Measurements from ENCODE around the gene IMPA2. TPM values are rescaled to one million over a fixed set of nuclear protein-coding genes. Genes with fewer than 3 reads are reported as not detected.
A peak's percentile ranks its signal among the peaks of the same experiment; 100 is the strongest.

The IMPA2 gene
- total and polyA plus RNA-seq, 2 of the 8 experiments (the other 6 are each of a cell fraction or from before 2014, with no cell fraction given), result 102 to 140 TPM

GRCh38 chr18:11983592-11983991 lies 2.3 kb downstream of the IMPA2 start:
- Histone ChIP-seq H3K27me3 (replicated peaks in 1 of 4; ENCODE audit: control insufficient read depth in 3 of 4, extremely low read depth in 1 of 4, insufficient read depth in 3 of 4, low read length in 3 of 4) (no peaks in the 10 kb centered on the region), H3K23ac (ENCODE audit: insufficient read length) (no peak overlapping the region), H2BK120ac (replicated peaks; ENCODE audit: low read depth, low read length) (no peak overlapping the region), H3K23me2 (ENCODE audit: low read depth, low read length) (peaks cover 9% of the 10 kb centered on the region), H2AK5ac (ENCODE audit: low read depth, low read length) (peak overlapping the region; percentile 3; the same call in 1 of the 2 replicates), H3K4me2 (ENCODE audit: insufficient read depth in 1 of 2, low read depth in 2 of 2, low read length in 2 of 2) (peak overlapping the region; percentile 82 to 94), H2BK15ac (ENCODE audit: low read length) (no peak overlapping the region), H3K4ac (replicated peaks; ENCODE audit: insufficient read length, low read depth, low read length) (no peak overlapping the region), H4K5ac (ENCODE audit: insufficient read length, low read depth, low read length) (no peak overlapping the region), H3K4me3 (ENCODE audit: extremely low read depth in 1 of 4, insufficient read depth in 2 of 4, low read depth in 3 of 4, low read length in 4 of 4) (peak overlapping the region in 3 of 4 experiments; percentile 12 to 80 (median 21); a peak in 4 of 8 replicates), H2BK20ac (ENCODE audit: low read length) (no peak overlapping the region), H3K4me1 (replicated peaks in 1 of 4; ENCODE audit: control insufficient read depth in 3 of 4, insufficient read depth in 4 of 4, low read length in 3 of 4) (peaks cover 7 to 21% (median 11%) of the 10 kb centered on the region in 4 experiments), H4K91ac (replicated peaks; ENCODE audit: insufficient read length, low read length) (no peak overlapping the region), H3K9ac (replicated peaks in 1 of 4; ENCODE audit: extremely low read depth in 1 of 4, low read depth in 3 of 4, low read length in 3 of 4) (no peak overlapping the region; a peak in 1 of 7 replicates), H2AFZ (ENCODE audit: low read length) (no peak overlapping the region), H3K36me3 (ENCODE audit: control insufficient read depth in 2 of 4, insufficient read depth in 4 of 4, low read length in 3 of 4) (no peaks in the 10 kb centered on the region), H3K14ac (ENCODE audit: insufficient read length) (no peak overlapping the region), H3K9me3 (ENCODE audit: insufficient read depth in 2 of 2, low read depth in 1 of 2, low read length in 1 of 2) (no peaks in the 10 kb centered on the region), H3K18ac (ENCODE audit: extremely low read depth, low read length) (no peak overlapping the region), H4K8ac (ENCODE audit: extremely low read depth, insufficient read depth, low read length) (peak overlapping the region; percentile 25; the same call in 1 of the 2 replicates), H3K79me1 (ENCODE audit: low read depth, low read length) (peaks cover 7% of the 10 kb centered on the region), H3K27ac (ENCODE audit: low read depth, low read length) (no peak overlapping the region), H2BK12ac (ENCODE audit: low read depth, low read length) (no peak overlapping the region), H3K56ac (replicated peaks; ENCODE audit: insufficient read length, low read depth, low read length) (no peak overlapping the region), H3K79me2 (ENCODE audit: control insufficient read depth in 1 of 2, insufficient read depth in 2 of 2, low read length in 2 of 2) (peaks cover 15 to 59% of the 10 kb centered on the region in 2 experiments), H2BK5ac (ENCODE audit: low read depth, low read length) (no peak overlapping the region), H4K20me1 (replicated peaks in 1 of 2; ENCODE audit: control insufficient read depth in 1 of 2, insufficient read depth in 2 of 2, low read length in 2 of 2) (peaks cover 5 to 20% of the 10 kb centered on the region in 2 experiments)
- CTCF ChIA-PET (ENCODE audit: partially characterized antibody), result interaction anchor here (1.1 to 4.5 kb wide), 6 partner anchors 11 to 45 kb away, joined by 3 to 42 read pairs (median 6); no protein-coding TSS in a partner anchor
- WGBS, 2 experiments (ENCODE audit: extremely low coverage in 1 of 2, insufficient coverage in 1 of 2, insufficient read length in 1 of 2, insufficient replicate concordance in 2 of 2, low coverage in 1 of 2, low lambda C conversion rate in 2 of 2, missing lambda C conversion rate in 1 of 2), result 55% methylated on average over 12 of the region's 12 CpGs; no CpG with 5 or more reads in 1 of the 2 experiments
- FAIRE-seq (no peak), DNase-seq (ENCODE audit: low read depth in 1 of 2, low spot score in 2 of 2) (no peak)
- no peak for TF ChIP-seq CBX5 (IDR thresholded peaks at IDR 0.05; ENCODE audit: low read depth, low read length)
- no peak for TF ChIP-seq EGR1 (IDR thresholded peaks at IDR 0.05; ENCODE audit: borderline replicate concordance, low read depth, low read length)
- no peak for TF ChIP-seq CBX8 (IDR thresholded peaks at IDR 0.05; ENCODE audit: borderline replicate concordance, low read depth, low read length)
- TF ChIP-seq JUND (IDR thresholded peaks at IDR 0.05; ENCODE audit: low read length), result no peak
- TF ChIP-seq RXRA (IDR thresholded peaks at IDR 0.05; ENCODE audit: insufficient read depth, low read depth, low read length), result no peak
- no peak for TF ChIP-seq EP300 (IDR thresholded peaks at IDR 0.05; ENCODE audit: borderline replicate concordance in 1 of 2, low read depth in 2 of 2, low read length in 2 of 2)
- TF ChIP-seq FOSL1 (IDR thresholded peaks at IDR 0.05; ENCODE audit: insufficient read depth, low read depth, low read length), result no peak
- TF ChIP-seq, protein P1, sequence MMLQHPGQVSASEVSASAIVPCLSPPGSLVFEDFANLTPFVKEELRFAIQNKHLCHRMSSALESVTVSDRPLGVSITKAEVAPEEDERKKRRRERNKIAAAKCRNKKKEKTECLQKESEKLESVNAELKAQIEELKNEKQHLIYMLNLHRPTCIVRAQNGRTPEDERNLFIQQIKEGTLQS (IDR thresholded peaks at IDR 0.05; ENCODE audit: insufficient read depth, low read depth, low read length), result no peak
- TF ChIP-seq CTBP2 (IDR thresholded peaks at IDR 0.05; ENCODE audit: borderline replicate concordance, insufficient read depth, insufficient read length, low read length), result no peak
- no peak for TF ChIP-seq MAX (IDR thresholded peaks at IDR 0.05)
- no peak for TF ChIP-seq POLR2AphosphoS5 (IDR thresholded peaks at IDR 0.05; ENCODE audit: low read depth, low read length)
- POLR2A ChIA-PET (ENCODE audit: partially characterized antibody), result interaction anchor here (1.0 to 6.4 kb wide), 4 partner anchors 10 to 98 kb away, joined by 3 to 100 read pairs (median 16); no protein-coding TSS in a partner anchor

Measured in H1 (cell line).